Right lobe of liver (tissue), 6 donors: ENCODE measurements around the gene CCNB1. TPM values are rescaled to one million over a fixed set of nuclear protein-coding genes. Genes with fewer than 3 reads are reported as not detected.
"Not testable (repeated sequence)": the region's sequence is repeated elsewhere in the genome, so short reads cannot be mapped to it uniquely, and the experiment has no call there.

ENCODE experiments used
- ATAC-seq, 4 donors: fragments of 200-7000 bp; cut with Tn5 transposase; one replicate each; pipeline ENCODE4 v1.9.1; 2020; ENCODE audit warnings: mild to moderate bottlenecking in 4 of 4, moderate library complexity in 4 of 4
- DNase-seq, 3 donors: peaks; one replicate each; pipeline ENCODE4 v3.0.0-alpha.2; 2020
- H3K27ac ChIP-seq, 3 donors: fragments of 200-600 bp; one replicate each; pipeline ENCODE4 v1.8.0; 2022
- H3K27me3 ChIP-seq, 2 donors: fragments of 200-600 bp; one replicate each; pipeline ENCODE4 v1.8.0; 2022
- H3K36me3 ChIP-seq, 4 donors: fragments of 200-600 bp; sonication (generic) in 1 of 4; one replicate each; pipeline versions ENCODE4 v1.5.1 to v1.8.0; 2017 to 2022; ENCODE audit warnings: control low read depth in 1 of 4
- H3K4me1 ChIP-seq, 4 donors: fragments of 200-600 bp; sonication (generic) in 1 of 4; one replicate each; pipeline versions ENCODE4 v1.5.1 to v1.8.0; 2017 to 2022; ENCODE audit warnings: control low read depth in 1 of 4
- H3K4me3 ChIP-seq, 3 donors: fragments of 200-600 bp; one replicate each; pipeline ENCODE4 v1.8.0; 2022
- H3K9me3 ChIP-seq, 4 donors: fragments of 200-600 bp; sonication (generic) in 1 of 4; one replicate each; pipeline versions ENCODE4 v1.5.1 to v1.8.0; 2017 to 2022; ENCODE audit warnings: control low read depth in 1 of 4
- POLR2A ChIP-seq: fragments of 450-650 bp; IDR thresholded peaks from one replicate; pipeline ENCODE4 v1.6.1; 2017; ENCODE audit warnings: antibody characterized with exemption, mild to moderate bottlenecking
- WGBS: methylation state at CpG from one replicate; pipeline ENCODE4 v1.1.6; 2018; ENCODE audit warnings: low coverage, low lambda C conversion rate; ENCODE audit not compliant: insufficient coverage; ENCODE audit errors: missing lambda C conversion rate; 5-methylcytosine and 5-hydroxymethylcytosine counted together
- intact Hi-C, 2 donors: fragments of 100-400 bp; cut with DNase I; formaldehyde crosslinking; loops; one replicate each; pipeline versions ENCODE4 v1.11.2 to v1.14.1; 2022
- total RNA-seq, 6 experiments: library from RNA; depleted of rRNA in 2 of 6; stranded (reverse); fragments of >200 nt in 2 of 6; fragmentation: NEBNext Ultra II Directional in 3 of 6; extraction: Animal tissue kit (Norgen Biotek cat#: 25700) in 3 of 6; gene quantifications; one replicate each; pipeline versions ENCODE4 v1.1.0 to v1.2.4, GENCODE V29; 2016 to 2023
- TF ChIP-seq, protein P1 (sequence below), 4 donors: fragments of 200-600 bp in 3 of 4; fragments of 450-650 bp in 1 of 4; IDR thresholded peaks; one replicate each; pipeline versions ENCODE4 v1.5.1 to v1.8.0; 2016 to 2022; ENCODE audit warnings: antibody characterized with exemption in 4 of 4, mild to moderate bottlenecking in 2 of 4
- donor health status: DM: no; HTN: yes; CAD: no.
- donor health status: DM: no; HTN: no; CAD: no.
- donor health status: DM: no; HTN: no; CAD: no.
- donor health status: DM: no; HTN: yes; CAD: no.
- donor health status: DM: no; HTN: yes; CAD: no.

CCNB1 gene
- total RNA-seq, 6 experiments from 2014 or later, result 1.9 to 5.9 (median 3.7) TPM

GRCh38 chr5:69170495-69170894, 3.5 kb downstream of the CCNB1 start:
- H3K4me1 ChIP-seq, result peaks cover 0 to 13% (median 2%) of the 10 kb centered on the region in 4 donors
- ATAC-seq (no peak), DNase-seq (no peak)
- WGBS, result 100% methylated on average over 1 of the region's 1 CpG
- intact Hi-C loops, result no loop called here
- no peaks in the 10 kb centered on the region for H3K9me3 ChIP-seq
- H3K36me3 ChIP-seq, result no peaks in the 10 kb centered on the region
- TF ChIP-seq, protein P1, sequence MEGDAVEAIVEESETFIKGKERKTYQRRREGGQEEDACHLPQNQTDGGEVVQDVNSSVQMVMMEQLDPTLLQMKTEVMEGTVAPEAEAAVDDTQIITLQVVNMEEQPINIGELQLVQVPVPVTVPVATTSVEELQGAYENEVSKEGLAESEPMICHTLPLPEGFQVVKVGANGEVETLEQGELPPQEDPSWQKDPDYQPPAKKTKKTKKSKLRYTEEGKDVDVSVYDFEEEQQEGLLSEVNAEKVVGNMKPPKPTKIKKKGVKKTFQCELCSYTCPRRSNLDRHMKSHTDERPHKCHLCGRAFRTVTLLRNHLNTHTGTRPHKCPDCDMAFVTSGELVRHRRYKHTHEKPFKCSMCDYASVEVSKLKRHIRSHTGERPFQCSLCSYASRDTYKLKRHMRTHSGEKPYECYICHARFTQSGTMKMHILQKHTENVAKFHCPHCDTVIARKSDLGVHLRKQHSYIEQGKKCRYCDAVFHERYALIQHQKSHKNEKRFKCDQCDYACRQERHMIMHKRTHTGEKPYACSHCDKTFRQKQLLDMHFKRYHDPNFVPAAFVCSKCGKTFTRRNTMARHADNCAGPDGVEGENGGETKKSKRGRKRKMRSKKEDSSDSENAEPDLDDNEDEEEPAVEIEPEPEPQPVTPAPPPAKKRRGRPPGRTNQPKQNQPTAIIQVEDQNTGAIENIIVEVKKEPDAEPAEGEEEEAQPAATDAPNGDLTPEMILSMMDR (IDR thresholded peaks at IDR 0.05), result no peak
- TF ChIP-seq POLR2A, result no peak
- H3K27me3 ChIP-seq, result no peaks in the 10 kb centered on the region
- H3K27ac ChIP-seq, result no peak overlapping the region
- no peak overlapping the region for H3K4me3 ChIP-seq

- ATAC-seq (no peak), DNase-seq (no peak)
- 95% methylated on average over 3 of the region's 3 CpGs for WGBS
- H3K27me3 ChIP-seq, result no peaks in the 10 kb centered on the region
- H3K27ac ChIP-seq, result no peak overlapping the region
- H3K9me3 ChIP-seq, result no peaks in the 10 kb centered on the region
- H3K36me3 ChIP-seq, result no peaks in the 10 kb centered on the region
- TF ChIP-seq POLR2A, result no peak
- TF ChIP-seq, protein P1 (IDR thresholded peaks at IDR 0.05), result no peak
- no peak overlapping the region for H3K4me3 ChIP-seq
- intact Hi-C loops, result no loop called here
- H3K4me1 ChIP-seq, result peaks cover 0 to 13% (median 2%) of the 10 kb centered on the region in 4 donors
Measured at GRCh38 chr5:69170969-69171368, 4.0 kb downstream of the CCNB1 start.

GRCh38 chr5:69181659-69182293, 14.8 kb downstream of the CCNB1 start:
- intact Hi-C loops, H3K4me3 ChIP-seq, DNase-seq, H3K27ac ChIP-seq, H3K36me3 ChIP-seq, H3K27me3 ChIP-seq, ATAC-seq, H3K4me1 ChIP-seq, H3K9me3 ChIP-seq: not testable (repeated sequence)
- WGBS, result 79% methylated on average over 10 of the region's 15 CpGs

GRCh38 chr5:69184621-69185020, 17.7 kb downstream of the CCNB1 start:
- Histone ChIP-seq H3K36me3 (no peaks in the 10 kb centered on the region), H3K27ac (no peak overlapping the region), H3K9me3 (no peaks in the 10 kb centered on the region), H3K4me1 (peaks cover 0 to 6% (median under 1%) of the 10 kb centered on the region in 4 donors), H3K27me3 (no peaks in the 10 kb centered on the region), H3K4me3 (no peak overlapping the region)
- TF ChIP-seq POLR2A, result no peak
- TF ChIP-seq, protein P1 (IDR thresholded peaks at IDR 0.05), result no peak
- no peak for ATAC-seq
- DNase-seq, result no peak
- WGBS, result 75% methylated on average over 1 of the region's 1 CpG
- intact Hi-C loops, result no loop called here

DNA sequence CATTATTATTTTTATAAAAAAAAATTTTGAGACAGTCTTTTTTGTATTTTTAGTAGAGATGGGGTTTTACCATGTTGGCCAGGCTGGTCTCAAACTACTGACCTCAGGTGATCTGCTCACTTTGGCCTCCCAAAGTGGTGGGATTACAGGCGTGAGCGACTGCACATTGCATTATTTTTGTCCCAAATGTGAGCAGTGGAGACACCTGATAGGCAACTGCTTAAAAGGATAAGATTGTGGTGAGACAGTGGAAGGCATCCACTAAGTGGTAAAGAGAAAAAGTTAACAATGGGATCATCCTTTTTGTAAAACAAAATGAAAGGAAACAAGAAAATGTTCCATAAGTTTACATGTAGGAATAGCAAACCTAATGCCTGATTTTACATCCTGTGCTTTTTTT, 20.4 kb downstream of the CCNB1 start:
- peaks cover 0 to 6% (median 3%) of the 10 kb centered on the region in 4 donors for H3K4me1 ChIP-seq
- TF ChIP-seq POLR2A, result no peak
- TF ChIP-seq, protein P1 (IDR thresholded peaks at IDR 0.05), result no peak
- DNase-seq, result no peak
- H3K9me3 ChIP-seq, result no peaks in the 10 kb centered on the region
- H3K27ac ChIP-seq, result no peak overlapping the region
- no peak overlapping the region for H3K4me3 ChIP-seq
- ATAC-seq, result no peak
- intact Hi-C loops, result no loop called here
- H3K36me3 ChIP-seq, result no peaks in the 10 kb centered on the region
- WGBS, result 100% methylated on average over 2 of the region's 2 CpGs
- H3K27me3 ChIP-seq, result no peaks in the 10 kb centered on the region
